Esophagus muscularis mucosa (tissue), 4 donors: Measurements from ENCODE around the gene TSPOAP1. TPM values are rescaled to one million over a fixed set of nuclear protein-coding genes. Genes with fewer than 3 reads are reported as not detected.

ENCODE experiments used
- DNase-seq: peaks from one replicate; pipeline ENCODE4 v3.0.0-alpha.2; 2017; ENCODE audit errors: extremely low spot score
- H3K27ac ChIP-seq, 4 donors: fragments of 200-600 bp; sonication (generic); replicated peaks in 1 of 4; 1 replicate in 3 of 4; 2 replicates in 1 of 4; pipeline ENCODE4 v1.5.1; 2016 to 2019; ENCODE audit warnings: mild to moderate bottlenecking in 1 of 4
- H3K27me3 ChIP-seq, 4 donors: fragments of 200-600 bp; sonication (generic); one replicate each; pipeline versions ENCODE4 v1.5.1 to v1.6.0; 2016 to 2019
- H3K36me3 ChIP-seq, 4 donors: fragments of 200-600 bp; sonication (generic); one replicate each; pipeline ENCODE4 v1.5.1; 2016 to 2019
- H3K4me1 ChIP-seq, 4 donors: fragments of 200-600 bp; sonication (generic); one replicate each; pipeline ENCODE4 v1.5.1; 2016 to 2019
- H3K4me3 ChIP-seq, 4 donors: fragments of 200-600 bp; sonication (generic); 1 replicate in 2 of 4; 2 replicates in 2 of 4; pipeline ENCODE4 v1.5.1; 2016 to 2019; ENCODE audit warnings: mild to moderate bottlenecking in 4 of 4, moderate library complexity in 1 of 4
- H3K9me3 ChIP-seq, 4 donors: fragments of 200-600 bp; sonication (generic); 1 replicate in 3 of 4; 2 replicates in 1 of 4; pipeline ENCODE4 v1.5.1; 2016 to 2019
- CTCF ChIP-seq, 3 experiments: fragments of 200-600 bp in 2 of 3; fragments of 450-650 bp in 1 of 3; sonication (generic) in 2 of 3; IDR thresholded peaks; one replicate each; pipeline ENCODE4 v1.5.1; 2017 to 2019; ENCODE audit warnings: antibody characterized with exemption in 3 of 3, mild to moderate bottlenecking in 2 of 3, moderate library complexity in 1 of 3
- EP300 ChIP-seq: sonication (generic); formaldehyde crosslinking; IDR thresholded peaks from one replicate; pipeline ENCODE4 v1.6.1; 2017; ENCODE audit warnings: antibody characterized with exemption
- POLR2A ChIP-seq: fragments of 450-650 bp; IDR thresholded peaks from one replicate; pipeline ENCODE4 v1.6.1; 2017; ENCODE audit warnings: antibody characterized with exemption, moderate library complexity, mild to moderate bottlenecking, low read depth
- POLR2AphosphoS5 ChIP-seq, 2 donors: sonication (generic); formaldehyde crosslinking; IDR thresholded peaks; one replicate each; pipeline ENCODE4 v1.6.1; 2017; ENCODE audit warnings: antibody characterized with exemption in 2 of 2
- WGBS: methylation state at CpG from one replicate; pipeline ENCODE4 v1.1.5; 2018; 5-methylcytosine and 5-hydroxymethylcytosine counted together
- intact Hi-C: fragments of 100-400 bp; cut with DNase I; formaldehyde crosslinking; loops from one replicate; pipeline ENCODE4 v1.15.1; 2023
- total RNA-seq, 4 donors: library from RNA; depleted of rRNA; stranded (reverse); fragments of >200 nt; gene quantifications; one replicate each; pipeline versions ENCODE4 v1.1.0 to v1.2.1, GENCODE V29; 2016

The TSPOAP1 gene
- total RNA-seq, 4 donors from 2014 or later, result 10.0 to 19.0 (median 16.0) TPM

GRCh38 chr17:58337600-58338453, 9.2 kb upstream of the TSPOAP1 start:
- H3K27me3 ChIP-seq, result peaks cover 0 to 16% (median 2%) of the 10 kb centered on the region in 4 donors
- DNase-seq, result no peak
- no peak for TF ChIP-seq CTCF (IDR thresholded peaks at IDR 0.05)
- peak; percentile 38 to 65 for TF ChIP-seq POLR2AphosphoS5 (IDR thresholded peaks at IDR 0.05)
- TF ChIP-seq EP300, result no peak
- TF ChIP-seq POLR2A, result peak; percentile 20
- 30% methylated on average over 17 of the region's 23 CpGs for WGBS
- no peaks in the 10 kb centered on the region for H3K9me3 ChIP-seq
- H3K4me3 ChIP-seq, result peak overlapping the region in 3 of 4 donors; percentile 8 to 34 (median 28)
- intact Hi-C loops, result no loop called here
- H3K27ac ChIP-seq, result peak overlapping the region; percentile 71 to 84 (median 74)
- no peaks in the 10 kb centered on the region for H3K36me3 ChIP-seq
- peaks cover 6 to 52% (median 44%) of the 10 kb centered on the region in 4 donors for H3K4me1 ChIP-seq

GRCh38 chr17:58337210-58337599, 8.6 kb upstream of the TSPOAP1 start:
- H3K27ac ChIP-seq, result peak overlapping the region; percentile 71 to 84 (median 74)
- peaks cover 0 to 22% (median 2%) of the 10 kb centered on the region in 4 donors for H3K27me3 ChIP-seq
- H3K36me3 ChIP-seq, result no peaks in the 10 kb centered on the region
- peak overlapping the region in 1 of 4 donors; percentile 34 for H3K4me3 ChIP-seq
- H3K9me3 ChIP-seq, result no peaks in the 10 kb centered on the region
- intact Hi-C loops, result no loop called here
- no peak for DNase-seq
- H3K4me1 ChIP-seq, result peaks cover 6 to 52% (median 44%) of the 10 kb centered on the region in 4 donors
- TF ChIP-seq EP300, result no peak
- TF ChIP-seq POLR2A, result no peak
- TF ChIP-seq CTCF (IDR thresholded peaks at IDR 0.05), result no peak
- TF ChIP-seq POLR2AphosphoS5 (IDR thresholded peaks at IDR 0.05), result no peak
- 50% methylated on average over 7 of the region's 7 CpGs for WGBS

GRCh38 chr17:58336456-58337209, 8.0 kb upstream of the TSPOAP1 start:
- WGBS, result 35% methylated on average over 5 of the region's 5 CpGs
- no peak for TF ChIP-seq POLR2A
- TF ChIP-seq POLR2AphosphoS5 (IDR thresholded peaks at IDR 0.05), result peak in 1 of 2 donors; percentile 3
- TF ChIP-seq EP300, result no peak
- Histone ChIP-seq H3K9me3 (no peaks in the 10 kb centered on the region), H3K27ac (peak overlapping the region; percentile 71 to 84 (median 74)), H3K4me3 (no peak overlapping the region), H3K4me1 (peaks cover 6 to 52% (median 44%) of the 10 kb centered on the region in 4 donors), H3K27me3 (peaks cover 0 to 22% (median 2%) of the 10 kb centered on the region in 4 donors), H3K36me3 (no peaks in the 10 kb centered on the region)
- DNase-seq, result no peak
- intact Hi-C loops, result no loop called here

- TF ChIP-seq POLR2A, result no peak
- peak in 1 of 2 donors; percentile 9 for TF ChIP-seq POLR2AphosphoS5 (IDR thresholded peaks at IDR 0.05)
- Histone ChIP-seq H3K9me3 (no peaks in the 10 kb centered on the region), H3K36me3 (no peaks in the 10 kb centered on the region), H3K4me3 (no peak overlapping the region), H3K4me1 (peaks cover 6 to 52% (median 44%) of the 10 kb centered on the region in 4 donors), H3K27ac (peak overlapping the region; percentile 48 to 84 (median 74)), H3K27me3 (peaks cover 0 to 22% (median 2%) of the 10 kb centered on the region in 4 donors)
- DNase-seq, result no peak
- 68% methylated on average over 4 of the region's 4 CpGs for WGBS
- intact Hi-C loops, result no loop called here
Measured at GRCh38 chr17:58335779-58336455, 7.3 kb upstream of the TSPOAP1 start.

- H3K27me3 ChIP-seq, result peaks cover 0 to 22% (median 2%) of the 10 kb centered on the region in 4 donors
- TF ChIP-seq EP300 (no peak), POLR2A (no peak), CTCF (IDR thresholded peaks at IDR 0.05) (no peak)
- peaks cover 6 to 52% (median 44%) of the 10 kb centered on the region in 4 donors for H3K4me1 ChIP-seq
- intact Hi-C loops, result no loop called here
- H3K36me3 ChIP-seq, result no peaks in the 10 kb centered on the region
- H3K27ac ChIP-seq, result peak overlapping the region; percentile 48 to 84 (median 74)
- WGBS, result 66% methylated on average over 9 of the region's 10 CpGs
- H3K4me3 ChIP-seq, result no peak overlapping the region
- H3K9me3 ChIP-seq, result no peaks in the 10 kb centered on the region
- DNase-seq, result no peak
Measured at GRCh38 chr17:58335061-58335731, 6.6 kb upstream of the TSPOAP1 start.
